OCI-LY1 (cell line): ENCODE measurements around the gene HLF.
A peak's percentile ranks its signal among the peaks of the same experiment; 100 is the strongest.

Experiments used
- H2AFZ ChIP-seq: fragments of 200-600 bp; sonication (generic), shearing (Covaris generic); 2 replicates; pipeline ENCODE4 v1.6.0; 2014; ENCODE audit warnings: antibody characterized with exemption, mild to moderate bottlenecking, low read length
- H3F3A ChIP-seq: fragments of 200-600 bp; sonication (generic), shearing (Covaris generic); 2 replicates; pipeline ENCODE4 v1.6.0; 2014; ENCODE audit warnings: mild to moderate bottlenecking, antibody characterized with exemption, low read length, moderate library complexity; ENCODE audit not compliant: insufficient read depth
- H3K27ac ChIP-seq: fragments of 200-600 bp; sonication (generic); 2 replicates; pipeline ENCODE4 v1.5.1; 2014; ENCODE audit warnings: low read length, mixed run types, mild to moderate bottlenecking, low read depth; ENCODE audit not compliant: poor library complexity, severe bottlenecking
- H3K27me3 ChIP-seq: fragments of 200-600 bp; sonication (generic); 2 replicates; pipeline ENCODE4 v1.6.0; 2014; ENCODE audit warnings: antibody characterized with exemption, mild to moderate bottlenecking, low read length, moderate library complexity; ENCODE audit not compliant: insufficient read depth
- H3K36me3 ChIP-seq: fragments of 200-600 bp; sonication (generic); 2 replicates; pipeline ENCODE4 v1.6.1; 2014; ENCODE audit warnings: mild to moderate bottlenecking, antibody characterized with exemption, low read length, moderate library complexity, mixed read lengths; ENCODE audit not compliant: insufficient read depth
- H3K4me1 ChIP-seq: fragments of 200-600 bp; sonication (generic); 2 replicates; pipeline ENCODE4 v1.5.1; 2014; ENCODE audit warnings: mild to moderate bottlenecking, low read length, moderate library complexity; ENCODE audit not compliant: insufficient read depth, severe bottlenecking
- H3K4me2 ChIP-seq: fragments of 200-600 bp; sonication (generic), shearing (Covaris generic); 2 replicates; pipeline ENCODE4 v1.6.1; 2014; ENCODE audit warnings: low read length
- H3K4me3 ChIP-seq: fragments of 200-600 bp; sonication (generic); 2 replicates; pipeline ENCODE4 v1.5.1; 2014; ENCODE audit warnings: low read length, low read depth, mild to moderate bottlenecking, mixed read lengths; ENCODE audit not compliant: poor library complexity, severe bottlenecking
- H3K79me2 ChIP-seq: fragments of 200-600 bp; shearing (Covaris generic); 2 replicates; pipeline ENCODE4 v1.6.1; 2016; ENCODE audit warnings: mixed run types, low read length, mixed read lengths; ENCODE audit not compliant: insufficient read depth
- H3K9ac ChIP-seq: fragments of 200-600 bp; sonication (generic), shearing (Covaris generic); 2 replicates; pipeline ENCODE4 v1.6.1; 2014; ENCODE audit warnings: mild to moderate bottlenecking, low read length, mixed read lengths
- H3K9me2 ChIP-seq: fragments of 200-600 bp; sonication (generic), shearing (Covaris generic); 2 replicates; pipeline ENCODE4 v1.6.1; 2014; ENCODE audit warnings: low read depth, mild to moderate bottlenecking, low read length, mixed read lengths
- H3K9me3 ChIP-seq: fragments of 200-600 bp; shearing (Covaris generic); 2 replicates; pipeline ENCODE4 v1.6.1; 2014; ENCODE audit warnings: low read length, mixed read lengths
- H4K20me1 ChIP-seq: fragments of 200-600 bp; sonication (generic), shearing (Covaris generic); 2 replicates; pipeline ENCODE4 v1.6.0; 2016; ENCODE audit warnings: mild to moderate bottlenecking, low read length; ENCODE audit not compliant: insufficient read depth
- CTCF ChIP-seq: fragments of 200-600 bp; sonication (generic), shearing (Covaris generic); IDR thresholded peaks from 2 replicates; pipeline ENCODE4 v1.5.1; 2017; ENCODE audit warnings: mild to moderate bottlenecking, antibody characterized with exemption, low read length, moderate library complexity, mixed read lengths
- EZH2 ChIP-seq: fragments of 200-600 bp; sonication (generic), shearing (Covaris generic); IDR thresholded peaks from 2 replicates; pipeline ENCODE4 v1.8.0; 2017; ENCODE audit warnings: borderline replicate concordance, mixed run types, mild to moderate bottlenecking, antibody characterized with exemption, low read length, moderate library complexity, mixed read lengths

Gene HLF

GRCh38 chr17:55345132-55345531 lies 80.4 kb downstream of the HLF start:
- Histone ChIP-seq H3K36me3 (no peaks in the 10 kb centered on the region), H3K9ac (no peak overlapping the region), H3F3A (no peaks in the 10 kb centered on the region), H3K9me3 (no peaks in the 10 kb centered on the region), H3K9me2 (no peaks in the 10 kb centered on the region), H3K79me2 (no peaks in the 10 kb centered on the region), H2AFZ (no peak overlapping the region), H3K27ac (no peak overlapping the region), H3K27me3 (0 out of 2 replicates have a peak, but pooled peaks cover 4% of the 10 kb centered on the region), H3K4me3 (no peak overlapping the region), H3K4me1 (no peaks in the 10 kb centered on the region), H3K4me2 (no peak overlapping the region), H4K20me1 (no peaks in the 10 kb centered on the region)
- TF ChIP-seq CTCF = no peak
- no peak for TF ChIP-seq EZH2

- Histone ChIP-seq H3K4me1 (no peaks in the 10 kb centered on the region), H2AFZ (no peak overlapping the region), H4K20me1 (no peaks in the 10 kb centered on the region), H3K27ac (no peak overlapping the region), H3K79me2 (no peaks in the 10 kb centered on the region), H3K9me2 (no peaks in the 10 kb centered on the region), H3K4me3 (no peak overlapping the region), H3K27me3 (0 out of 2 replicates have a peak, but pooled peaks cover 4% of the 10 kb centered on the region), H3K9ac (no peak overlapping the region), H3F3A (no peaks in the 10 kb centered on the region), H3K9me3 (no peaks in the 10 kb centered on the region), H3K4me2 (no peak overlapping the region), H3K36me3 (no peaks in the 10 kb centered on the region)
- no peak for TF ChIP-seq EZH2
Measured at GRCh38 chr17:55346658-55347057, 81.9 kb downstream of the HLF start.

- no peaks in the 10 kb centered on the region for H3K36me3 ChIP-seq
- H3K4me1 ChIP-seq = no peaks in the 10 kb centered on the region
- H3K9me3 ChIP-seq = no peaks in the 10 kb centered on the region
- 0 out of 2 replicates have a peak, but pooled peaks cover 4% of the 10 kb centered on the region for H3K27me3 ChIP-seq
- TF ChIP-seq CTCF (no peak), EZH2 (no peak)
- no peaks in the 10 kb centered on the region for H3K9me2 ChIP-seq
- H4K20me1 ChIP-seq = no peaks in the 10 kb centered on the region
- H2AFZ ChIP-seq = no peak overlapping the region
- H3K4me2 ChIP-seq = no peak overlapping the region
- no peak overlapping the region for H3K9ac ChIP-seq
- H3K79me2 ChIP-seq = no peaks in the 10 kb centered on the region
- H3F3A ChIP-seq = no peaks in the 10 kb centered on the region
- H3K27ac ChIP-seq = no peak overlapping the region
- H3K4me3 ChIP-seq = no peak overlapping the region
Measured at GRCh38 chr17:55347341-55347740, 82.6 kb downstream of the HLF start.

- H3K36me3 ChIP-seq = no peaks in the 10 kb centered on the region
- no peak overlapping the region for H3K27ac ChIP-seq
- no peak overlapping the region for H3K4me2 ChIP-seq
- H3K79me2 ChIP-seq = no peaks in the 10 kb centered on the region
- no peaks in the 10 kb centered on the region for H3K27me3 ChIP-seq
- H3K4me3 ChIP-seq = no peak overlapping the region
- no peaks in the 10 kb centered on the region for H3K9me3 ChIP-seq
- H3K9me2 ChIP-seq = no peaks in the 10 kb centered on the region
- H4K20me1 ChIP-seq = no peaks in the 10 kb centered on the region
- H3K4me1 ChIP-seq = no peaks in the 10 kb centered on the region
- TF ChIP-seq CTCF (peak; percentile 85), EZH2 (no peak)
- H3K9ac ChIP-seq = no peak overlapping the region
- no peak overlapping the region for H2AFZ ChIP-seq
- H3F3A ChIP-seq = no peaks in the 10 kb centered on the region
Measured at GRCh38 chr17:55348749-55349354, 84.1 kb downstream of the HLF start.
